ENCODE results near the gene ZBTB32.

- TF ChIP-seq CTCF (IDR thresholded peaks at IDR 0.05) (no peak), POLR2A (IDR thresholded peaks at IDR 0.05) (no peak)
Observed at GRCh38 chr19:35764432-35765315, 60.3 kb downstream of the ZBTB32 start.
